Trophoblast cell (in vitro differentiated cells and primary cell): Measurements from ENCODE around the gene SMIM21.

Source experiments
- DNase-seq, 2 donors: peaks; one replicate each; pipeline ENCODE4 v3.0.0-alpha.2; 2016
- H2AFZ ChIP-seq: 2 replicates; pipeline ENCODE4 v1.6.1; 2013; ENCODE audit warnings: low read length, moderate library complexity, mild to moderate bottlenecking; ENCODE audit not compliant: insufficient read depth, poor library complexity
- H2AK5ac ChIP-seq: 2 replicates; pipeline ENCODE4 v1.6.1; 2013; ENCODE audit warnings: mild to moderate bottlenecking, low read length
- H2BK120ac ChIP-seq: 2 replicates; pipeline ENCODE4 v1.6.1; 2013; ENCODE audit warnings: low read length, mild to moderate bottlenecking, moderate library complexity; ENCODE audit not compliant: insufficient read depth, poor library complexity
- H2BK12ac ChIP-seq: 2 replicates; pipeline ENCODE4 v1.6.1; 2013; ENCODE audit warnings: mild to moderate bottlenecking, low read length, moderate library complexity
- H2BK5ac ChIP-seq: 2 replicates; pipeline ENCODE4 v1.6.1; 2013; ENCODE audit warnings: low read length, low read depth, moderate library complexity, mild to moderate bottlenecking; ENCODE audit not compliant: poor library complexity
- H3K14ac ChIP-seq: 2 replicates; pipeline ENCODE4 v1.6.1; 2013; ENCODE audit warnings: mild to moderate bottlenecking, low read length
- H3K18ac ChIP-seq: 2 replicates; pipeline ENCODE4 v1.6.1; 2013; ENCODE audit warnings: mild to moderate bottlenecking, low read length
- H3K23ac ChIP-seq: 2 replicates; pipeline ENCODE4 v1.6.1; 2013; ENCODE audit warnings: low read length
- H3K27ac ChIP-seq: 2 replicates; pipeline ENCODE4 v1.5.1; 2013; ENCODE audit warnings: low read depth, mild to moderate bottlenecking, inconsistent platforms, low read length, moderate library complexity
- H3K27me3 ChIP-seq: 2 replicates; pipeline ENCODE4 v1.6.1; 2013; ENCODE audit warnings: inconsistent platforms, mild to moderate bottlenecking, low read length, moderate library complexity; ENCODE audit not compliant: insufficient read depth
- H3K36me3 ChIP-seq, 2 experiments: 1 replicate in 1 of 2; 2 replicates in 1 of 2; pipeline ENCODE4 v1.6.1; 2013; ENCODE audit warnings: low read length in 2 of 2, mild to moderate bottlenecking in 2 of 2, moderate library complexity in 1 of 2; ENCODE audit not compliant: insufficient read depth in 2 of 2, control insufficient read depth in 1 of 2
- H3K4ac ChIP-seq: 2 replicates; pipeline ENCODE4 v1.6.1; 2013; ENCODE audit warnings: low read depth, mild to moderate bottlenecking, low read length, moderate library complexity
- H3K4me1 ChIP-seq, 2 experiments: 1 replicate in 1 of 2; 2 replicates in 1 of 2; pipeline ENCODE4 v1.6.1; 2013; ENCODE audit warnings: low read length in 2 of 2, mild to moderate bottlenecking in 2 of 2, moderate library complexity in 1 of 2; ENCODE audit not compliant: insufficient read depth in 2 of 2, control insufficient read depth in 1 of 2
- H3K4me2 ChIP-seq: 2 replicates; pipeline ENCODE4 v1.6.1; 2013; ENCODE audit warnings: inconsistent platforms, mild to moderate bottlenecking, low read length, moderate library complexity
- H3K4me3 ChIP-seq: 2 replicates; pipeline ENCODE4 v1.5.1; 2013; ENCODE audit warnings: mild to moderate bottlenecking, low read depth, low read length, inconsistent platforms
- H3K79me1 ChIP-seq: one replicate; pipeline ENCODE4 v1.6.1; 2013; ENCODE audit warnings: low read length
- H3K79me2 ChIP-seq: 2 replicates; pipeline ENCODE4 v1.6.1; 2013; ENCODE audit warnings: low read length, mild to moderate bottlenecking; ENCODE audit not compliant: control insufficient read depth, insufficient read depth, poor library complexity
- H3K9ac ChIP-seq: 2 replicates; pipeline ENCODE4 v1.6.1; 2013; ENCODE audit warnings: mild to moderate bottlenecking, low read length
- H3K9me3 ChIP-seq: 2 replicates; pipeline ENCODE4 v1.6.1; 2013; ENCODE audit warnings: low read depth, mild to moderate bottlenecking, control low read depth, inconsistent platforms, low read length; ENCODE audit not compliant: insufficient read depth
- H4K12ac ChIP-seq: 2 replicates; pipeline ENCODE4 v1.6.1; 2013; ENCODE audit warnings: low read depth, mild to moderate bottlenecking, low read length, moderate library complexity
- H4K8ac ChIP-seq: 2 replicates; pipeline ENCODE4 v1.6.1; 2013; ENCODE audit warnings: low read depth, mild to moderate bottlenecking, low read length, moderate library complexity
- H4K91ac ChIP-seq: one replicate; pipeline ENCODE4 v1.6.1; 2013; ENCODE audit warnings: low read depth, mild to moderate bottlenecking, low read length, moderate library complexity
- WGBS: extraction: QIAGEN DNeasy Blood & Tissue Kit; methylation state at CpG from one replicate; pipeline ENCODE4 v1.1.7; 2013; ENCODE audit warnings: missing lambda C conversion rate; ENCODE audit not compliant: insufficient read length, insufficient coverage; ENCODE audit errors: extremely low coverage; 5-methylcytosine and 5-hydroxymethylcytosine counted together

SMIM21 gene

GRCh38 chr18:75455249-75456198 is 28.0 kb upstream of the SMIM21 start:
- H2BK120ac ChIP-seq, result no peak overlapping the region
- H3K79me1 ChIP-seq, result no peaks in the 10 kb centered on the region
- no peak overlapping the region for H4K12ac ChIP-seq
- peak overlapping the region; percentile 68 for H3K4me3 ChIP-seq
- H3K27me3 ChIP-seq, result peaks cover 13% of the 10 kb centered on the region
- no CpG with 5 or more reads among the region's 84 CpGs for WGBS
- no peak overlapping the region for H2BK12ac ChIP-seq
- H3K18ac ChIP-seq, result no peak overlapping the region
- peak overlapping the region; percentile 97 for H3K4me2 ChIP-seq
- no peaks in the 10 kb centered on the region for H3K36me3 ChIP-seq
- H3K79me2 ChIP-seq, result no peaks in the 10 kb centered on the region
- no peak overlapping the region for H3K27ac ChIP-seq
- no peak overlapping the region for H2AK5ac ChIP-seq
- H2BK5ac ChIP-seq, result no peak overlapping the region
- H4K91ac ChIP-seq, result no peak overlapping the region
- no peak overlapping the region for H4K8ac ChIP-seq
- DNase-seq, result no peak
- H3K9me3 ChIP-seq, result peaks cover 1% of the 10 kb centered on the region
- H2AFZ ChIP-seq, result no peak overlapping the region
- H3K14ac ChIP-seq, result no peak overlapping the region
- H3K23ac ChIP-seq, result no peak overlapping the region
- H3K9ac ChIP-seq, result no peak overlapping the region
- peaks cover 0 to 5% of the 10 kb centered on the region in 2 experiments for H3K4me1 ChIP-seq
- no peak overlapping the region for H3K4ac ChIP-seq

- H3K79me2 ChIP-seq, result no peaks in the 10 kb centered on the region
- DNase-seq, result no peak
Measured at GRCh38 chr18:75454022-75454795, 26.7 kb upstream of the SMIM21 start.

GRCh38 chr18:75450906-75451305 is 23.4 kb upstream of the SMIM21 start:
- no peak overlapping the region for H4K12ac ChIP-seq
- DNase-seq, result no peak
- H3K9me3 ChIP-seq, result no peaks in the 10 kb centered on the region
- H3K27ac ChIP-seq, result no peak overlapping the region
- H3K4ac ChIP-seq, result no peak overlapping the region
- no peak overlapping the region for H2BK5ac ChIP-seq
- H3K4me3 ChIP-seq, result no peak overlapping the region
- H3K79me2 ChIP-seq, result no peaks in the 10 kb centered on the region
- H2BK12ac ChIP-seq, result no peak overlapping the region
- H4K91ac ChIP-seq, result no peak overlapping the region
- H3K23ac ChIP-seq, result no peak overlapping the region
- H3K9ac ChIP-seq, result no peak overlapping the region
- H2AK5ac ChIP-seq, result no peak overlapping the region
- H3K4me2 ChIP-seq, result no peak overlapping the region
- no peak overlapping the region for H3K14ac ChIP-seq
- no peaks in the 10 kb centered on the region for H3K79me1 ChIP-seq
- H2AFZ ChIP-seq, result no peak overlapping the region
- H3K27me3 ChIP-seq, result peaks cover 11% of the 10 kb centered on the region
- H3K4me1 ChIP-seq, result peaks cover 0 to 5% of the 10 kb centered on the region in 2 experiments
- no peak overlapping the region for H2BK120ac ChIP-seq
- no peak overlapping the region for H3K18ac ChIP-seq
- no peaks in the 10 kb centered on the region for H3K36me3 ChIP-seq
- no peak overlapping the region for H4K8ac ChIP-seq
- WGBS, result no CpG with 5 or more reads among the region's 3 CpGs

More at GRCh38 chr18:75454022-75454795, 26.7 kb upstream of the SMIM21 start:
- Histone ChIP-seq H3K27me3 (peaks cover 13% of the 10 kb centered on the region), H3K9ac (no peak overlapping the region), H3K27ac (no peak overlapping the region), H3K9me3 (peaks cover 1% of the 10 kb centered on the region), H3K4me3 (no peak overlapping the region), H2AFZ (no peak overlapping the region), H2BK120ac (no peak overlapping the region), H4K8ac (no peak overlapping the region), H3K14ac (no peak overlapping the region), H3K18ac (no peak overlapping the region), H3K36me3 (no peaks in the 10 kb centered on the region), H2AK5ac (no peak overlapping the region), H2BK5ac (no peak overlapping the region), H3K4ac (no peak overlapping the region), H3K79me1 (no peaks in the 10 kb centered on the region), H2BK12ac (no peak overlapping the region), H3K4me1 (peaks cover 0 to 5% of the 10 kb centered on the region in 2 experiments), H3K4me2 (no peak overlapping the region), H4K91ac (no peak overlapping the region), H3K23ac (peak overlapping the region; percentile 96), H4K12ac (no peak overlapping the region)
- WGBS, result no CpG with 5 or more reads among the region's 14 CpGs

- no CpG with 5 or more reads among the region's 5 CpGs for WGBS
- Histone ChIP-seq H3K27ac (no peak overlapping the region), H3K79me1 (no peaks in the 10 kb centered on the region), H3K9ac (no peak overlapping the region), H4K12ac (no peak overlapping the region), H3K14ac (no peak overlapping the region), H4K8ac (no peak overlapping the region), H3K27me3 (no peaks in the 10 kb centered on the region), H3K18ac (no peak overlapping the region), H3K4me2 (no peak overlapping the region), H2BK5ac (no peak overlapping the region), H3K23ac (no peak overlapping the region), H2AFZ (no peak overlapping the region), H3K79me2 (no peaks in the 10 kb centered on the region), H3K4me1 (no peaks in the 10 kb centered on the region), H2BK12ac (no peak overlapping the region), H2BK120ac (no peak overlapping the region), H2AK5ac (no peak overlapping the region), H3K36me3 (no peaks in the 10 kb centered on the region), H3K4me3 (no peak overlapping the region), H3K9me3 (no peaks in the 10 kb centered on the region), H3K4ac (no peak overlapping the region), H4K91ac (no peak overlapping the region)
- no peak for DNase-seq
Measured at GRCh38 chr18:75441896-75442295, 14.4 kb upstream of the SMIM21 start.
